ENCODE results near the gene PBLD.

PBLD gene

DNA sequence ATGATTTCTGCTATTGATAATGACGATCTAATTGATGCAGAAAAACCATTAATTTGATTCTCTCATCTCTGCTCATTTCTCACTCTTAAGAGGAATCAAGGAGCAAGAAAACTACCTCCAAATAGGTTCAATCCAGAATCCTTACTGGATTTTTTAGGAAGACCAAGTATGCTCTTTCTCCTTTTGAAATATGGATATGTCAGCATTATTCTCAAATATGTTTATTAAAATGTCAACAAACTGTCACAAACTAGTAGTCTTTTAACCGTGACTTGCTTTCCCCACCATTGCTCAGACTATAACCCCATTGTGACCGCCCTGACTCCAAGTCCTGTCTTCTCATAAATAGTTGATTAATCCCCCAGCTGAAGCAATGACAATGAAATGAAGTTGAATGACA, 99.7 kb downstream of the PBLD start:
- DNase-seq (ENCODE audit: low spot score): no peak

All from pons (tissue), 1 donor.